ENCODE data around the gene WDR18.
A peak's percentile ranks its signal among the peaks of the same experiment; 100 is the strongest.

Gene WDR18

DNA sequence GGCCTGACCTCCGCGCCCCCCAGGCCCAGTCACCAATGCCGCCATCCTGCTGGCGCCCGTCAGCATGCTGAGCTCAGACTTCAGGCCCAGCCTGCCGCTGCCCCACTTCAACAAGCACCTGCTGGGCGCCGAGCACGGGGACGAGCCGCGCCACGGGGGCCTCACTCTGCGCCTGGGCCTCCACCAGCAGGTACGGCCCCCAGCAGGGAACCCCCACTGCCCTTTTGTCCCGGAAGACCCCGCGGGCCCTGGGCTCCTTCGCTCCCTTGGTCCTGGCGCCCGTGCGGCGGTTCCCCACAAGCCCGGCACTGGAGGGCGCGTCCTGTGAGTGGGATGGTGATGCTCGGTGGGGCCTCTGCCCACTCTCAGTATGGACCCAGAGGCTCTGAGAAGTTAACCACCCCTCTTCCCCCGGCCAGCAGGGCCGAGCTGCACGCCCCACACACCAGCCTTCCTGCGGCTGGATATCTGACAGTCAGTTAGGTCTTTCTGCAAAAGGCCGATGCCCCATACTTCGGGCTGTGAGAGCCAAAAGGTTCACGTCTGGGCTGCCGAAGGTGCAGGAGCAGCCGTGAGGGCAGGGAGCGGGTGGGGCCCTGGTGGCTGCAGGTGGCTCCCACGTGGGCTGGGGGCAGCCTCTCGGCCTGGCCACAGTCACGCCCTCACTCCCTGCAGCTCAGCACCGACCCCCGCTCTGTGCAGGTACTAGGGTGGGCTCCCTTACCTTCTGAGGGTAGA is 8.0 kb downstream of the WDR18 start:
- DNase-seq (ENCODE audit: low read depth): no peak

DNA sequence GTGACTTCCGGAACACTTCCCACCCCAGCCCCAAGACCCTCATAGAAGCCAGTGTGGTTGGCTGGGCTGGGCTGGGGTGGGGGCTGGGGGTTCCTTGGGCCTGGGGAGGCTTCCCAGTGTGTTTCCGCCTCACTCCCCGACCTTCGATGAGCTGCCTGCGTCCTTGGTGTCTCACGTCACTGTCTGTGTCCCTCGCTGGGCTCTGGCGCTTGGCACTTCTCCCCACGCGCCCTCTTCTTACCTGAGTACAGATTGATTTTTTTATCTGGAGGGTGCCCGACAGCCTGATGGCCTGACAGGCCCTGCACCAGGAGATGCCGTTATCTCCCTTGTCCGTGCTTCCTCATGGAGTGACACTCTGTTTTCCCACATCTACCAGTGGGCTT is 8.5 kb downstream of the WDR18 start:
- no peak for DNase-seq (ENCODE audit: low read depth)

DNA sequence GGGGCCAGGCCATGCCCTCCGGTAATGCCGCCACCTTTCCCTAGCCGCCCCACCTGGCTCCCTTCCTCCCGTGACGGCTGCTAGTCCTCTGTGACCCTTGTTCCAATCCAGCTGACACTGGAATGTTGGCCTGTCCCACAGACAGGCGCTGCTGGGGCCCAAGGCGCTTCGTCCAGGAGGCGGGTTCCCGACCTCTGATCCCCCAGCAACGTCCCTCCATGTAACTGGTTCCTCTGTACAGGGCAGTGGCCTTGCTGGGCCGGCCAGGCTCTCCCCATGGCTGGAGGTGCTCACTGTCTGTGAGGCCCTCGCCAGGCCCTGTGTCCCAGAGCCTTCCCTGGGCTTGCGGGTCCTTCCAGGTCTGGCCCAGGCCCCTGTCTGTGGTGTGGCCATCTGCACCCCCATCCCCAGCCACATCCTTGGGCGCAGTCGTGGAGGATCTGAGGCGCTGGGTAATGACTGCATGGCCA is 9.3 kb downstream of the WDR18 start:
- DNase-seq (ENCODE audit: low read depth): no peak

DNA sequence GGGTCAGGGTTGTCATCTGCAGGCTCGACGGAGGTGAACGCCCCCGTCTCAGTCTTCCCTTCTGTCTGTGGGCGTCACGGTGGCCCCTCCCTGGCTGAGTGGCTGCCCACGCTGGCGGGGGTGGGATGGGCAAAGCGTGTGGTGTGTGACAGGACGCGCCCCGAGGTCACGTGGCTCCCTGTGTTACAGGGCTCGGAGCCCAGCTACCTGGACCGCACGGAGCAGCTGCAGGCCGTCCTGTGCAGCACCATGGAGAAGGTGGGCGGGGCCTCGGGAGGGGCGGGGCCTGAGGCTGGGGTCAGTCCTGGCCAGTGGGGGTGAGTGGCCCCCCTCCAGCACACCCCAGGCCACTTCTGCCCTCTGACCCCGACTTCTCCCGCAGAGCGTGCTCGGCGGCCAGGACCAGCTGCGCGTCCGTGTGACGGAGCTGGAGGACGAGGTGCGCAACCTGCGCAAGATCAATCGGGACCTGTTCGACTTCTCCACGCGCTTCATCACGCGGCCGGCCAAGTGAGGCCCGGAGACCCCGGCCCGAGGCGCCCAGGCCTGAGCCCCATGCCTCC is 9.8 kb downstream of the WDR18 start:
- no peak for DNase-seq (ENCODE audit: low read depth)

DNA sequence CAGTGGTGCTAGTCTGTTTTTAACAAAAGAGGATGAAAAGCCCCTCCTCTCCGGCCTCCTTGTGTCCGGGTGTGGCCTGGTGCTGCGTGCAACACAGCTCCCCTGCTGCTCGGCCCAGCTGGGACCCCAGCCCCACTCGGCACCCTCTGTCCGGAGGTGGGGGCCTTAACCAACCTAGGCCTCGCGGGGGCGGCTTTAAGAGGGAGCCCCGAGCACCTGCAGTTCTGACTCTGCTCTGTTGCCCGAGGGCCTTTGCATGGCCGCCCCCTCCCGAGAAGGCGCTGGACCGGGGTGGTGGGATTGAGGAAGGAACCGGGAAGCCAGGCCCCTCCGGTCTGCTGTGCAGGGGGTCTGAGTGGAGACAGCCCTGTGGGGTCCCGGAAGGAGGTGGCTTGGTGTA is 10.4 kb downstream of the WDR18 start:
- no peak for DNase-seq (ENCODE audit: low read depth)

DNA sequence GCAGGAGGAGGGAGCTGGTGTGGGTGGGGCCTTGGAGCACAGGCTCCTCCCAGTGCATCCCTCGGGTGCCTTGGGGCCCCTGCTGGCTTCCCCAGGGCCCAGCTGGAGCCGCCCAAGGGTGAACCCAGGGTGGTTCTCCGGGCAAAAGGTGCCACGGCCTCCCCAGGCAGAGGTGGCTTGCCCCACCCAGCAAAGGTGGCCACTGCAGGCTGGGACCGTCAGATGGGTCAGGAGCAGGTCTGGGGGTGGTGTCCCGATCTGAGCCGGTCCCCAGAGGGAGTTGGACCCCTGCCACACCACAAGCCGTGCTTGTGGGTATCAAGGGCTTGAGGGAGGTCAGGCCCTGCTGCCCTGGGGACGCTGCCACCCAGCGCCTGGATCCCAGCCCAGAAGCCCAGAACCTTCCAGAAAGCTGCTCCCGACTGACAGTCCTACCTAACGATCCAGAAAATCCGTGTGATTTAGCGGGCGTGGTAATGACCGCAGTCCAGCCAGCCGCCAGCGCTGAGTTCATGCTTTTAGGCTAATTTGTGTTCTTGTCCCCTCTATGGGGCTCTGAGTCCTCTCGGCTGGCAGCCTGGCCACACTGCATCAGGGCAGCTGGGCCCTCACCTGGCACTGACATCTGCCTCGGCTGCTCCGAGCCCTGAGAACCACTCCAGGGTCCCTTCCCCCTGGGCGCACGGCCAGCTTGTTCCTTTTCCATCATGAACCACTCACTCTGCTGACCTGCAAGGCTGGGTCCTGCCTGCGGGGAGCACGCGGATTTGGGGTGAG is 11.1 kb downstream of the WDR18 start:
- no peak for DNase-seq (ENCODE audit: low read depth)

DNA sequence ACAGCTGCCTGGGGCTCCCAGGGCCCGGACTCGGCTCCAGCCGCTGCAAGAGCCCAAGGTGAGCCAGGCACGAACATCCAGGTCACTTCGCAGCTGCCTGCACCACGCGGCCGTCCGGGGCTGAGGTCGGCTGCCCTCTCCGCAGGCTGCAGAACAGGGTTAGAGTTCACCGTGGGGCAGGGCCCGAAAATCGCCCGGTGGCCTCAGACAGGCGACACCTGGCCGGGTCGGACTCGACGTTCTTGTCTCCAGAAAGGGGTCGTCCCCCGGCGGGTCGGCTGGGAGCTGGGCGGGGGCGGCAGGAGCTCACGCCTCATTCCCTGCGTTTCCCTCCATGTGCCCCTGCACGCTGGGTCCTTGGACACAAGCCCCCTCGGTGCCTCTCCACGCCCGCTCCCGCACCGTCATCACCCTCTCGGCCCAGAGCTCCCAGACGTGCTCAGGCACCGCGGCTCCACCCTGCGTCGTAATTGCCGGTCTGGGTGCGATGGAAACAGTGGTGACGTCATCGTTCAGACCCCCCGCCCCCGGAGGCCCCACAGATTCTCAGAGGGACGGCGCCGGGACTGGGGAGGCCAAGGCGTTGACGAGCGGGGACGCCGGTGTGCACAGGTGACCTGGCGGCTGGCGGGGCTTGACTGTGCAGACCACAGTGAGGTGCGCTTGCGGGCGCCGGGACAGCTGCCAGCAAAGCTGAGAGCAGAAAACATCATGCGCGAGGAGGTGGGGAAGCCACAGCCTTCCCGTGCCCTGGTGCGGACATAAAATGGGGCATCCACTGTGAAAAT is 12.1 kb downstream of the WDR18 start:
- peak; percentile 62 for DNase-seq (ENCODE audit: low read depth)

DNA sequence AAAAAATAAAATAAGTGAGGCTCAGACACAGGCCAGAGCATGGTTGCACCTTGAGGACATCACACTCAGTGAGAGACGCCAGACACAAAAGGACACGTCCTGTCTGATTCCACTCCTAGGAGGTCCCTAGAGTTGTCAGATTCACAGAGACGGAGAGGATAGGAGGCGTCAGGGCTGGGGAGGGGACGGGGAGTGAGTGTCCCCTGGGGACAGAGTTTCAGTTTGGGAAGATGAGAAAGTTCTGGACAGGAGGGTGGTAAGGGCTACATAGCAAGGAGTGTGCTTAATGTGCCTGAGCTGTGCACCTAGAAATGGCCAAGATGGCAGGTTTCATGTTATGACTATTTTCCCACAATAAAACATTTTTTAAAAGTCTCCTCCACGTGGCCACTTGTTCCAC is 13.9 kb downstream of the WDR18 start:
- no peak for DNase-seq (ENCODE audit: low read depth)

DNA sequence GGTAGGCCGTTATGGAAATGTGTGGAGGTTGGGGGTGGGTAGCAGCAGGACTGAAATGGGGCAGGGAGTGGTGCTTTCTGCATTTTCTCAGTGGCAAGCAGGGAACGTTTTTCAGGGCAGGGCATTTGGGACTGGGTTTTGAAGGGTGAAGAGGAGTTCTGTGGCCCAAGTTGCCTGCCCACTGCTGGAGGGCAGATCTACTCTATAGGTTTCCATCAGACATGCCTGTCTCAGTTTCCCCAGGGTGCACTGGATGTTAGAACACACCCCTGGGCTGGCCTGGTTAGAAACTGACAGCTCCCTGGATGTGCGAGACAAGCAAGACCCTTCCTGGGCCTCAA is 15.2 kb downstream of the WDR18 start:
- DNase-seq (ENCODE audit: low read depth): no peak

DNA sequence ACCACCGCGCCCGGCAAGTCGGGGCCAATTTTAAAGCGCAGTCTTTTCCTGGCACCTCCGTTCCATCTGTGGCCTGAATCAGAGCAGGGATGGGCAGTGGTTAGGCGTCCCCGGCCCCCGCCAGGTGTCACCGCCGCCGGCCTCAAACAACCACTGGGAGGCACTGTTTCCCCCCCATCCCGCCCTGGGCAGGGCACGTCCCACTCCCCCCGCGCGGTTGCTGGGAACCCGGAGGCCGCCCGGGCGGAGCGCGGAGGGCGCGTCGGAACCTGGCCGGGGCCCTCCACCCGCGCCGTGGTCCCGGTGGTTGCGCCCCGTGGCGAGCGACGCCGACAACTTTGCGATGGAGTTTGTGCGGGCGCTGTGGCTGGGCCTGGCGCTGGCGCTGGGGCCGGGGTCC is 15.9 kb downstream of the WDR18 start, which contains the start of gene GRIN3B:
Gene GRIN3B (plus strand): TSS at position 325 of the 400 bp plus-strand sequence. CDS start 19 bp downstream, at position 344.
- DNase-seq (ENCODE audit: low read depth): peak; percentile 51

DNA sequence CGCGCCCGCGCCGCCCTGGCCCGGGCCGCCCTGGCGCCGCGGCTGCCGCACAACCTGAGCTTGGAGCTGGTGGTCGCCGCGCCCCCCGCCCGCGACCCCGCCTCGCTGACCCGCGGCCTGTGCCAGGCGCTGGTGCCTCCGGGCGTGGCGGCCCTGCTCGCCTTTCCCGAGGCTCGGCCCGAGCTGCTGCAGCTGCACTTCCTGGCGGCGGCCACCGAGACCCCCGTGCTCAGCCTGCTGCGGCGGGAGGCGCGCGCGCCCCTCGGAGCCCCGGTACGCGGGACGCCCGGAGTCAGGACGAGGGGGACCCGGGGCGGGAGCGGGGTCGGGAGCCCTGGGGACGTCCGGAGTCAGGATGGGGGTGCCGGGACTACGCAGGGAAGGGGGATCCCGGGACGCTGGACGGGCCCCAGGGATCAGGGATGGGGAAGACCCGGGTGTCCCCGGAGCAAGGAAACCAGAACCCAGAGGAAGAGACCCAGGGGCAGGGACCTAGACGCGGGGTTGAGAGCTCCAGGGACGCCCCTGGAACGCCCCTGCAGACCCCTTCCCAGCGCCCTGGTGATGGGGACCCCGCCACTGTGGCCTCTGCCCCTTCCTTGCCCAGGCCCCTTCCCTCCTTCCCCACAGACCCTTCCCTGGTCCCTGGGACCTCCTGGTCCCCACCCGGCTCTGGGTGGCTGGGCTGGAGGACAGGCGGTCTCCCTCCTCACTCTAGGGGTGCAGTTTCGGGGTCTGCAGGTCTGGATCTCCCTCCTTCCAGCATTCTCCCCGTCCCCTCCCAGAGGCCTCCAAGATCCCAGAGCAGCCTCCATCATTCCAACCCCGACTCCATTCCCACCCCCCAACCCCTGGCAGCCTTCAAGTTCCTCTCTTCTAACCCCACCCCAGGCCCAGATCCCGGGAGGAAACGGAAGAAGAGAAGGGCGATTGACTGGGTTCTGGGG is 16.7 kb downstream of the WDR18 start:
- no peak for DNase-seq (ENCODE audit: low read depth)

DNA sequence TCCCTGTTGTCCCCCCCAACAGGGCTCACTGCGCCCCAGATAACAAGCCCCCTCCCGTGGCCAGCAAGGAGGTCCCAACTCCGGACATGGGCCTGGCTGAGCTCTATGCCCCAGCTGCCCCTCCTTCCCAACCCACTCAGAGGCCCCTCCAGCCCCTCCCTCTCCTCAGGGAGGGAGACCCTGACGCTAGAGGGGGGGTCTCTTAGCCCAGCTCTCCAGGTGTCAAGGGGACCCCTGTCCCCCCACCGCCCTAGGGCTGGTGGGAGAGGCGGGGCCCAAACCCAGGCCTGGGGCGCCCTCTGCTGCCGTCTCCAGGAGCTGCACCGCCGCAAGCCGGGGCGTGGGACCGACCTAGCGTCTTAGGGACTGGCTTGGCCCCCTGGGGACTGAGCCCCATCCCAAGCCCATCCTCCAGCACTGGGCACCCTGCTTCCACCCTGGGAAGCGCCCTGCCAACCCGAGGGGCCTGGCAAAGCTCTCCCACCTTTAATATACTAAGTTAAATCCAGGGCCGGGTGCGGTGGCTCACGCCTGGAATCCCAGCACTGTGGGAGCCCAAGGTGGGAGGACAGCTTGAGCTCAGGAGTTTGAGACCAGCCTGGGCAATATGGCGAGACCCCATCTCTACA is 17.5 kb downstream of the WDR18 start:
- peak; percentile 58 for DNase-seq (ENCODE audit: low read depth)

DNA sequence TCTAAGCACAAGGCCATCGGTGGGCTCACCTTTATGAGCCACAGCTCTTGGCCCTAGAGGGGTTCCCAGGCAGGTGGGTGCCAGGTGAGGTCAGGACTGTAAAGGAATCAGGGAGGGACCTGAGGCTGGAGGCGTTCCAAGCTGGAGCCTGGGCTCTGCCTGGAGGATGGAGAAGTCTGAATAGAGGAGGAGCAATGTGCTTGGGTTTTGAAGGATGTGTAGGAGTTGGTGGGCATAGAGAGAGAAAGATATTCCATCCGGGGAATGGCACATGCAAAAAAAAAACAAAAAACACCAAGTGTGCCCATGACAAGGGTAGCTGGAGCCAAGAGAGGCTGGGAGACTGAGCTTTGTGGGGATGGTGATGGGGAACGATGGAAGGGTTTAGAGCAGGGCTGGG is 18.5 kb downstream of the WDR18 start:
- no peak for DNase-seq (ENCODE audit: low read depth)

DNA sequence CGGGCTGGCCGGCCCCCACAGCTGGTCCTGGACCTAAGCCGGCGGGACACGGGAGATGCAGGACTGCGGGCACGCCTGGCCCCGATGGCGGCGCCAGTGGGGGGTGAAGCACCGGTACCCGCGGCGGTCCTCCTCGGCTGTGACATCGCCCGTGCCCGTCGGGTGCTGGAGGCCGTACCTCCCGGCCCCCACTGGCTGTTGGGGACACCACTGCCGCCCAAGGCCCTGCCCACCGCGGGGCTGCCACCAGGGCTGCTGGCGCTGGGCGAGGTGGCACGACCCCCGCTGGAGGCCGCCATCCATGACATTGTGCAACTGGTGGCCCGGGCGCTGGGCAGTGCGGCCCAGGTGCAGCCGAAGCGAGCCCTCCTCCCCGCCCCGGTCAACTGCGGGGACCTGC is 19.1 kb downstream of the WDR18 start:
- DNase-seq (ENCODE audit: low read depth): no peak

DNA sequence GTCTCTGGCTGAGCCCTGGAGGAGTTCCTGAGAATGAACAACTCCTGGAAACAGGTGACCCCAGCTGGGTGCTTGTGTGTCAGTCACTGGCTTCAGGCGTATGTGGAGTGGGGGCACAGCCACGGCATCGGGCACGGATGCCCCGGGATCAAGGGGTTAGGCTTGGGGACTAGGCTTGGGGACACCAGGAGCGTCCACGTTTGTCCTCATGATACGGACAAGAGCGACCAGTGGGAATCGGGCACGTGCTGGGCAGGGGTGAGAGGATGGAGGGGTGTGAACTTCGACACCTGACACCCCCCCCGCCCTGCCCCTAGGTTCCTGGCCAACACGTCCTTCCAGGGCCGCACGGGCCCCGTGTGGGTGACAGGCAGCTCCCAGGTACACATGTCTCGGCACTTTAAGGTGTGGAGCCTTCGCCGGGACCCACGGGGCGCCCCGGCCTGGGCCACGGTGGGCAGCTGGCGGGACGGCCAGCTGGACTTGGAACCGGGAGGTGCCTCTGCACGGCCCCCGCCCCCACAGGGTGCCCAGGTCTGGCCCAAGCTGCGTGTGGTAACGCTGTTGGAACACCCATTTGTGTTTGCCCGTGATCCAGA is 20.2 kb downstream of the WDR18 start:
- DNase-seq (ENCODE audit: low read depth): no peak

DNA sequence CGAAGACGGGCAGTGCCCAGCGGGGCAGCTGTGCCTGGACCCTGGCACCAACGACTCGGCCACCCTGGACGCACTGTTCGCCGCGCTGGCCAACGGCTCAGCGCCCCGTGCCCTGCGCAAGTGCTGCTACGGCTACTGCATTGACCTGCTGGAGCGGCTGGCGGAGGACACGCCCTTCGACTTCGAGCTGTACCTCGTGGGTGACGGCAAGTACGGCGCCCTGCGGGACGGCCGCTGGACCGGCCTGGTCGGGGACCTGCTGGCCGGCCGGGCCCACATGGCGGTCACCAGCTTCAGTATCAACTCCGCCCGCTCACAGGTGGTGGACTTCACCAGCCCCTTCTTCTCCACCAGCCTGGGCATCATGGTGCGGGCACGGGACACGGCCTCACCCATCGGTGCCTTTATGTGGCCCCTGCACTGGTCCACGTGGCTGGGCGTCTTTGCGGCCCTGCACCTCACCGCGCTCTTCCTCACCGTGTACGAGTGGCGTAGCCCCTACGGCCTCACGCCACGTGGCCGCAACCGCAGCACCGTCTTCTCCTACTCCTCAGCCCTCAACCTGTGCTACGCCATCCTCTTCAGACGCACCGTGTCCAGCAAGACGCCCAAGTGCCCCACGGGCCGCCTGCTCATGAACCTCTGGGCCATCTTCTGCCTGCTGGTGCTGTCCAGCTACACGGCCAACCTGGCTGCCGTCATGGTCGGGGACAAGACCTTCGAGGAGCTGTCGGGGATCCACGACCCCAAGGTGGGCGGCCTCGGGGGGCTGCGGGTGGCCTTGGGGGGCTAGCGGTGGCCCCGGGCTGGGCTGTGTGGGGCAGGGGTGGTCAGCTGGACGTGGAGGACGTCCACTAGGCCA is 20.9 kb downstream of the WDR18 start:
- no peak for DNase-seq (ENCODE audit: low read depth)

DNA sequence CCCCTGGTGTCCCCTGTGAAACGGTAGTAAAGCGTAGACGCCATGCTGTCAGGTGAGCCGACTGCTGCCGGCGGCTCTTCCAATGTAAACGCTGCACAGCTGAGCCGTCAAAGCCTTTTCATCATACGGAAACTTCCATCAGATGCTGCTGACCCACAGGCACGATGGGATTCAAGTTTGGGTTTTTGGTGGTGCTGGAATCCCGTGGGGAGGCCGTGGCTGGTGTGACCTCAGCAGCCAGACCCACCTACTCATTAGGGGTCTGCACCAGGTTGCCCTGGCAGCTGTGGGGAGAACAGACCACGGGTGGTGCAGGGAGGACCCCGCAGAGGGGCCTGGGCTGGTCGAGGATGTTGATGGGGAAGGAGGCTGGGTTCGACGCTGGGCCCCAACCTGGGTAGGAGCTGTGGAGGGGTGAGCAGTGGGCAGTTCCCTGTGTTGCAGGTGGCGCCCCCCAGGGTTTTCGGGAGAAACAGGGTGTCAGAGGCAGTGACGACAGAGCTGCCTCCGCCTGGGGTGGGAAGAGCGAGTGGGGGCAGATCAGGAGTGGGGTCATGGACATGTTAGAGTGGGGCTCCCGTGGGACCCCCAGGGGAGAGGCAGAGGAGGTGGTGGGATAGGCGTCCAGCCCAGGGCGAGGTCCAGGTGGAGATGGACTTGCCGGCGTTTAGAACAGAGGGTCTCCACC is 22.7 kb downstream of the WDR18 start:
- no peak for DNase-seq (ENCODE audit: low read depth)

DNA sequence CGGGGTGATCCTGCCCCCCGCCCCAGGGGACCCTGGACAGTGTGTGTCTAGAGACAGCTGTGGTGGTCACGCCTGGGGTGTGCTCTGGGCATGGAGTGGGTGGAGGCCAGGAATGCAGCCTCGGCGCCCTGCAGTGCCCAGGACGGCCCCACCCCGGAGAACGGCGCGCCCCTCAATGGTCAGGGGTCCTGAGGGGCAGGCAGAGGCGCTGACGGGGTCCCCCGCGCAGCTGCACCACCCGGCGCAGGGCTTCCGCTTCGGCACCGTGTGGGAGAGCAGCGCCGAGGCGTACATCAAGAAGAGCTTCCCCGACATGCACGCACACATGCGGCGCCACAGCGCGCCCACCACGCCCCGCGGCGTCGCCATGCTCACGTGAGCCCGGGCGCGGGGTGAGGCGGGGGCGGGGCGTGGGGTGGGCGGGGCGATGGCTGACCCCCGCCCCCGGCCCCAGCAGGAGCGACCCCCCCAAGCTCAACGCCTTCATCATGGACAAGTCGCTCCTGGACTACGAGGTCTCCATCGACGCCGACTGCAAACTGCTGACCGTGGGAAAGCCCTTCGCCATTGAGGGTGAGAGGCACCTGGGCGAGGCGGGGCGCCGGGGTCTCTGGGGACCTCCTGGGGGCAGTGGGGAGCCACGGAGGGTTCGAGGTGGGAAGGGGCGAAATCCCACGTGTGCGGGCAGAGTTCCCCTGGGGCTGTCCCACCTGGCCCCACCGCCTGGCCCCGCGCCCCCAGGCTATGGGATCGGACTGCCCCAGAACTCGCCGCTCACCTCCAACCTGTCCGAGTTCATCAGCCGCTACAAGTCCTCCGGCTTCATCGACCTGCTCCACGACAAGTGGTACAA is 23.5 kb downstream of the WDR18 start:
- DNase-seq (ENCODE audit: low read depth): no peak
